HepG2 (cell line): ENCODE measurements around the gene CADPS2. TPM values are rescaled to one million over a fixed set of nuclear protein-coding genes. Genes with fewer than 3 reads are reported as not detected.

Experiments
- ATAC-seq: fragments of 200-7000 bp; cut with Tn5 transposase; 3 replicates; pipeline ENCODE4 v1.9.1; 2020; ENCODE audit warnings: mild to moderate bottlenecking, moderate library complexity
- BruUV-seq: library from RNA; stranded (reverse); fragments of 400-500 nt; replicated peaks from 2 replicates; lab custom pipeline; 2021; lab: Mats Ljungman, UMichigan
- CTCF ChIA-PET: fragments of 300-600 bp; formaldehyde crosslinking; extraction: SDS; loops from one replicate; lab custom pipeline; 2021; ENCODE audit warnings: low total read pairs, inconsistent platforms, low intra/inter-chr PET ratio; lab: Yijun Ruan, JAX
- POLR2A ChIA-PET: fragments of 350-600 bp; sonication (Branson Sonifier 250); formaldehyde crosslinking; loops from one replicate; lab custom pipeline; 2020; ENCODE audit warnings: antibody characterized with exemption, inconsistent platforms; lab: Yijun Ruan, JAX
- DNase-seq: peaks from one replicate; pipeline ENCODE4 v3.0.0-alpha.2; 2015; ENCODE audit warnings: low spot score
- FAIRE-seq: peaks from 3 replicates; lab custom pipeline; 2011; peaks lifted over from hg19 to GRCh38; lab: Jason Lieb, UNC
- H2AFZ ChIP-seq: one replicate; pipeline ENCODE4 v1.6.1; 2011; ENCODE audit warnings: low read length, inconsistent platforms
- H3K27ac ChIP-seq: fragments of 300-600 bp; 3 replicates; pipeline ENCODE4 v1.8.0; 2011; ENCODE audit warnings: mixed run types, mild to moderate bottlenecking, mixed read lengths, low read length, inconsistent platforms; ENCODE audit not compliant: insufficient read depth; ENCODE audit errors: extremely low read length
- H3K27me3 ChIP-seq, 2 experiments: fragments of 200-600 bp in 1 of 2; 2 replicates in 1 of 2; 3 replicates in 1 of 2; pipeline versions ENCODE4 v1.6.0 to v1.8.0; 2011; ENCODE audit warnings: low read length in 2 of 2, mild to moderate bottlenecking in 2 of 2, moderate library complexity in 2 of 2, inconsistent platforms in 1 of 2; ENCODE audit not compliant: insufficient read depth in 2 of 2, control insufficient read depth in 1 of 2
- H3K36me3 ChIP-seq, 2 experiments: fragments of 200-600 bp in 1 of 2; replicated peaks in 1 of 2; 2 replicates in 1 of 2; 3 replicates in 1 of 2; pipeline versions ENCODE4 v1.5.1 to v1.8.0; 2011; ENCODE audit warnings: low read length in 2 of 2, inconsistent platforms in 1 of 2; ENCODE audit not compliant: insufficient read depth in 2 of 2, control insufficient read depth in 1 of 2
- H3K4me1 ChIP-seq: 2 replicates; pipeline ENCODE4 v1.5.1; 2012; ENCODE audit warnings: low read length, inconsistent platforms; ENCODE audit not compliant: insufficient read depth
- H3K4me2 ChIP-seq: 2 replicates; pipeline ENCODE4 v1.6.0; 2011; ENCODE audit warnings: low read depth, low read length, inconsistent platforms
- H3K4me3 ChIP-seq, 3 experiments: fragments of 200-600 bp in 1 of 3; sonication (generic), shearing (Covaris generic) in 1 of 3; replicated peaks in 1 of 3; 2 replicates each; pipeline ENCODE4 v1.5.1; 2011 to 2016; ENCODE audit warnings: low read length in 3 of 3, inconsistent platforms in 2 of 3, low read depth in 2 of 3, mild to moderate bottlenecking in 2 of 3, control low read depth in 1 of 3, mixed read lengths in 1 of 3; ENCODE audit not compliant: insufficient read depth in 1 of 3
- H3K79me2 ChIP-seq: one replicate; pipeline ENCODE4 v1.6.1; 2011; ENCODE audit warnings: low read length, inconsistent platforms; ENCODE audit not compliant: insufficient read depth
- H3K9ac ChIP-seq: 2 replicates; pipeline ENCODE4 v1.6.0; 2011; ENCODE audit warnings: mild to moderate bottlenecking, low read depth, low read length, inconsistent platforms; ENCODE audit not compliant: insufficient read depth
- H3K9me3 ChIP-seq: 2 replicates; pipeline ENCODE4 v1.5.1; 2012; ENCODE audit warnings: mild to moderate bottlenecking, low read length
- H4K20me1 ChIP-seq: 2 replicates; pipeline ENCODE4 v1.6.0; 2011; ENCODE audit warnings: inconsistent platforms, mild to moderate bottlenecking, low read length, moderate library complexity; ENCODE audit not compliant: insufficient read depth
- CTCF ChIP-seq: sonication (generic); formaldehyde crosslinking; IDR thresholded peaks from 2 replicates; pipeline ENCODE4 v1.5.0; 2020; ENCODE audit warnings: mild to moderate bottlenecking, missing genetic modification reagents, moderate library complexity
- EHMT2 ChIP-seq: fragments of 200-600 bp; sonication (generic); IDR thresholded peaks from 2 replicates; pipeline ENCODE4 v1.7.0; 2017; ENCODE audit warnings: antibody characterized with exemption, low read depth, low read length, borderline replicate concordance
- MYC ChIP-seq: sonication (generic); formaldehyde crosslinking; IDR thresholded peaks from 2 replicates; pipeline ENCODE4 v1.9.0; 2021; ENCODE audit warnings: missing genetic modification reagents, borderline replicate concordance
- SALL1 ChIP-seq: sonication (generic); formaldehyde crosslinking; IDR thresholded peaks from 2 replicates; pipeline ENCODE4 v1.8.0; 2022; ENCODE audit warnings: mild to moderate bottlenecking, missing genetic modification reagents
- SKIL ChIP-seq: sonication (generic); formaldehyde crosslinking; IDR thresholded peaks from 2 replicates; pipeline ENCODE4 v1.8.0; 2022; ENCODE audit warnings: missing genetic modification reagents, mild to moderate bottlenecking, moderate library complexity, borderline replicate concordance
- ZBTB38 ChIP-seq: sonication (generic); formaldehyde crosslinking; IDR thresholded peaks from 2 replicates; pipeline ENCODE4 v1.5.1; 2020; ENCODE audit warnings: mild to moderate bottlenecking, missing genetic modification reagents
- ZMYM4 ChIP-seq: sonication (generic); formaldehyde crosslinking; IDR thresholded peaks from 2 replicates; pipeline ENCODE4 v1.8.1; 2023; ENCODE audit warnings: mild to moderate bottlenecking, missing genetic modification reagents
- ZNF276 ChIP-seq: sonication (generic); formaldehyde crosslinking; IDR thresholded peaks from 2 replicates; pipeline ENCODE4 v1.4.0; 2020; ENCODE audit warnings: mild to moderate bottlenecking, low read depth, missing genetic modification reagents
- ZNF644 ChIP-seq: IDR thresholded peaks from 2 replicates; pipeline ENCODE4 v1.6.1; 2016; ENCODE audit warnings: low read depth
- ZNF75D ChIP-seq: sonication (generic); formaldehyde crosslinking; IDR thresholded peaks from 2 replicates; pipeline ENCODE4 v1.8.1; 2023; ENCODE audit warnings: missing genetic modification reagents, mild to moderate bottlenecking, borderline replicate concordance
- WGBS: methylation state at CpG from one replicate; pipeline ENCODE4 v1.1.6; 2017; ENCODE audit warnings: low lambda C conversion rate; 5-methylcytosine and 5-hydroxymethylcytosine counted together
- in situ Hi-C: cut with HindIII; loops from 2 replicates; pipeline ENCODE4 v1.10.0; 2017; ENCODE audit warnings: low pct_unique_long_range_greater_than_20kb; ENCODE audit not compliant: extremely low pct_ligation_motif_present
- intact Hi-C: fragments of 100-400 bp; cut with micrococcal nuclease; formaldehyde crosslinking; loops from one replicate; pipeline ENCODE4 v1.10.0; 2022; ENCODE audit not compliant: unreplicated experiment
- polyA plus RNA-seq, 8 experiments: library from polyadenylated mRNA; depleted of rRNA in 3 of 8; stranded (reverse) in 7 of 8; unstranded in 1 of 8; fragments of >200 nt; fragmentation: Illumina TruSeq in 4 of 8; extraction: Trizol in 4 of 8; gene quantifications; 2 replicates each; pipeline versions ENCODE4 v1.2.1 to v1.2.3, GENCODE V29; 2011 to 2016; ENCODE audit warnings: low read depth in 4 of 8, missing spikeins in 1 of 8, mixed read lengths in 1 of 8; ENCODE audit not compliant: insufficient read depth in 1 of 8
- total RNA-seq, 5 experiments: library from RNA; depleted of rRNA; stranded (reverse); fragments of >200 nt; fragmentation: Illumina TruSeq; extraction: Trizol; gene quantifications; 2 replicates each; pipeline ENCODE4 v1.2.3, GENCODE V29; 2016; ENCODE audit warnings: low read depth in 1 of 5

Gene CADPS2
- total and polyA plus RNA-seq, 2 of the 13 experiments (the other 11 are each of a cell fraction or from before 2014, with no cell fraction given): 17.6 to 43.8 TPM

GRCh38 chr7:122691569-122692235 lies 194.6 kb downstream of the CADPS2 start:
- 95% methylated on average over 12 of the region's 14 CpGs for WGBS
- Histone ChIP-seq H3K27ac (no peak overlapping the region), H2AFZ (no peak overlapping the region), H3K4me1 (peaks cover 50% of the 10 kb centered on the region), H3K36me3 (no peaks in the 10 kb centered on the region), H3K9me3 (no peaks in the 10 kb centered on the region), H3K27me3 (no peaks in the 10 kb centered on the region), H4K20me1 (no peaks in the 10 kb centered on the region), H3K79me2 (no peaks in the 10 kb centered on the region), H3K4me2 (no peak overlapping the region), H3K9ac (no peak overlapping the region), H3K4me3 (no peak overlapping the region)
- TF ChIP-seq CTCF (CRISPR knock-in tag): peak; percentile 23; the same call in 1 of the 2 replicates
- TF ChIP-seq SALL1 (CRISPR knock-in tag): no peak
- no peak for DNase-seq
- intact Hi-C loops: no loop called here
- ChIA-PET POLR2A (no interaction called here), CTCF (no interaction called here)
- no peak for ATAC-seq
- no TSS peak for BruUV-seq
- FAIRE-seq: no peak
- in situ Hi-C loops: no loop called here

- H3K9me3 ChIP-seq: no peaks in the 10 kb centered on the region
- 86% methylated on average over 4 of the region's 13 CpGs for WGBS
- intact Hi-C loops: loop anchor here (10.0 kb wide), 1 partner anchor 1735 kb away; the partner anchor contains the start of gene ING3
- H3K4me3 ChIP-seq: no peak overlapping the region
- DNase-seq: peak; percentile 27
- no peak overlapping the region for H3K9ac ChIP-seq
- in situ Hi-C loops: no loop called here
- H3K36me3 ChIP-seq: no peaks in the 10 kb centered on the region
- ChIA-PET POLR2A (interaction anchor here (1.0 kb wide), 1 partner anchor 10 kb away, joined by 3 read pairs; no protein-coding TSS in a partner anchor), CTCF (no interaction called here)
- peaks cover 31% of the 10 kb centered on the region for H3K4me1 ChIP-seq
- H2AFZ ChIP-seq: no peak overlapping the region
- ATAC-seq: peak; percentile 62
- H3K4me2 ChIP-seq: no peak overlapping the region
- H3K27ac ChIP-seq: no peak overlapping the region
- no peaks in the 10 kb centered on the region for H4K20me1 ChIP-seq
- H3K79me2 ChIP-seq: no peaks in the 10 kb centered on the region
- no peaks in the 10 kb centered on the region for H3K27me3 ChIP-seq
- no peak for FAIRE-seq
- BruUV-seq: no TSS peak
- TF ChIP-seq ZBTB38 (CRISPR knock-in tag) (peak; percentile 62), ZNF644 (CRISPR knock-in tag) (peak; percentile 88), MYC (no peak), ZNF276 (CRISPR knock-in tag) (no peak), ZMYM4 (CRISPR knock-in tag) (peak; percentile 86), SKIL (CRISPR knock-in tag) (0 out of 2 replicates have a peak, but pooled peaks have one; percentile 9), ZNF75D (CRISPR knock-in tag) (no peak), EHMT2 (peak; percentile 65; the same call in 1 of the 2 replicates)
Observed at GRCh38 chr7:122689346-122690109, 196.7 kb downstream of the CADPS2 start.
